ENCODE measurements around the gene KDM6A. TPM values are rescaled to one million over a fixed set of nuclear protein-coding genes. Genes with fewer than 3 reads are reported as not detected.

KDM6A gene
- polyA plus RNA-seq, 1 donor from 2014 or later = 25.1 TPM

- no peaks in the 10 kb centered on the region for H4K20me1 ChIP-seq (ENCODE audit: insufficient read depth)
- H3K79me2 ChIP-seq (replicated peaks; ENCODE audit: insufficient read depth, low read length) = peaks cover 17% of the 10 kb centered on the region
- no peaks in the 10 kb centered on the region for H3K9me2 ChIP-seq (ENCODE audit: insufficient read depth, low read length)
- TF ChIP-seq SMC3 (conservative IDR thresholded peaks at IDR 0.05; ENCODE audit: poor library complexity) = no peak
- TF ChIP-seq, protein P1, sequence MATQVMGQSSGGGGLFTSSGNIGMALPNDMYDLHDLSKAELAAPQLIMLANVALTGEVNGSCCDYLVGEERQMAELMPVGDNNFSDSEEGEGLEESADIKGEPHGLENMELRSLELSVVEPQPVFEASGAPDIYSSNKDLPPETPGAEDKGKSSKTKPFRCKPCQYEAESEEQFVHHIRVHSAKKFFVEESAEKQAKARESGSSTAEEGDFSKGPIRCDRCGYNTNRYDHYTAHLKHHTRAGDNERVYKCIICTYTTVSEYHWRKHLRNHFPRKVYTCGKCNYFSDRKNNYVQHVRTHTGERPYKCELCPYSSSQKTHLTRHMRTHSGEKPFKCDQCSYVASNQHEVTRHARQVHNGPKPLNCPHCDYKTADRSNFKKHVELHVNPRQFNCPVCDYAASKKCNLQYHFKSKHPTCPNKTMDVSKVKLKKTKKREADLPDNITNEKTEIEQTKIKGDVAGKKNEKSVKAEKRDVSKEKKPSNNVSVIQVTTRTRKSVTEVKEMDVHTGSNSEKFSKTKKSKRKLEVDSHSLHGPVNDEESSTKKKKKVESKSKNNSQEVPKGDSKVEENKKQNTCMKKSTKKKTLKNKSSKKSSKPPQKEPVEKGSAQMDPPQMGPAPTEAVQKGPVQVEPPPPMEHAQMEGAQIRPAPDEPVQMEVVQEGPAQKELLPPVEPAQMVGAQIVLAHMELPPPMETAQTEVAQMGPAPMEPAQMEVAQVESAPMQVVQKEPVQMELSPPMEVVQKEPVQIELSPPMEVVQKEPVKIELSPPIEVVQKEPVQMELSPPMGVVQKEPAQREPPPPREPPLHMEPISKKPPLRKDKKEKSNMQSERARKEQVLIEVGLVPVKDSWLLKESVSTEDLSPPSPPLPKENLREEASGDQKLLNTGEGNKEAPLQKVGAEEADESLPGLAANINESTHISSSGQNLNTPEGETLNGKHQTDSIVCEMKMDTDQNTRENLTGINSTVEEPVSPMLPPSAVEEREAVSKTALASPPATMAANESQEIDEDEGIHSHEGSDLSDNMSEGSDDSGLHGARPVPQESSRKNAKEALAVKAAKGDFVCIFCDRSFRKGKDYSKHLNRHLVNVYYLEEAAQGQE (IDR thresholded peaks at IDR 0.05; ENCODE audit: borderline replicate concordance) = no peak
- no peak for TF ChIP-seq EZH2 (IDR thresholded peaks at IDR 0.05; ENCODE audit: borderline replicate concordance, insufficient read depth, low read length, poor library complexity, severe bottlenecking)
- no peak for TF ChIP-seq MXI1 (conservative IDR thresholded peaks at IDR 0.05; ENCODE audit: poor library complexity, severe bottlenecking)
- no peak for TF ChIP-seq RAD21 (conservative IDR thresholded peaks at IDR 0.05)
- TF ChIP-seq EP300 (conservative IDR thresholded peaks at IDR 0.05; ENCODE audit: poor library complexity, severe bottlenecking) = no peak
- TF ChIP-seq TAF1 (IDR thresholded peaks at IDR 0.05; ENCODE audit: low read depth) = no peak
- no peak for TF ChIP-seq POLR2AphosphoS5 (IDR thresholded peaks at IDR 0.05)
- TF ChIP-seq, protein P2, sequence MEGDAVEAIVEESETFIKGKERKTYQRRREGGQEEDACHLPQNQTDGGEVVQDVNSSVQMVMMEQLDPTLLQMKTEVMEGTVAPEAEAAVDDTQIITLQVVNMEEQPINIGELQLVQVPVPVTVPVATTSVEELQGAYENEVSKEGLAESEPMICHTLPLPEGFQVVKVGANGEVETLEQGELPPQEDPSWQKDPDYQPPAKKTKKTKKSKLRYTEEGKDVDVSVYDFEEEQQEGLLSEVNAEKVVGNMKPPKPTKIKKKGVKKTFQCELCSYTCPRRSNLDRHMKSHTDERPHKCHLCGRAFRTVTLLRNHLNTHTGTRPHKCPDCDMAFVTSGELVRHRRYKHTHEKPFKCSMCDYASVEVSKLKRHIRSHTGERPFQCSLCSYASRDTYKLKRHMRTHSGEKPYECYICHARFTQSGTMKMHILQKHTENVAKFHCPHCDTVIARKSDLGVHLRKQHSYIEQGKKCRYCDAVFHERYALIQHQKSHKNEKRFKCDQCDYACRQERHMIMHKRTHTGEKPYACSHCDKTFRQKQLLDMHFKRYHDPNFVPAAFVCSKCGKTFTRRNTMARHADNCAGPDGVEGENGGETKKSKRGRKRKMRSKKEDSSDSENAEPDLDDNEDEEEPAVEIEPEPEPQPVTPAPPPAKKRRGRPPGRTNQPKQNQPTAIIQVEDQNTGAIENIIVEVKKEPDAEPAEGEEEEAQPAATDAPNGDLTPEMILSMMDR (IDR thresholded peaks at IDR 0.05; ENCODE audit: poor library complexity, severe bottlenecking) = no peak
- H3F3A ChIP-seq (ENCODE audit: insufficient read depth, low read length, poor library complexity, severe bottlenecking) = no peaks in the 10 kb centered on the region
- H3K9me3 ChIP-seq (ENCODE audit: low read length) = no peaks in the 10 kb centered on the region
- no peak overlapping the region for H3K27ac ChIP-seq (ENCODE audit: low read length)
- no peak overlapping the region for H3K9ac ChIP-seq (ENCODE audit: low read length)
- H2AFZ ChIP-seq (ENCODE audit: low read depth, low read length) = no peak overlapping the region
- H3K4me3 ChIP-seq (ENCODE audit: low read length) = no peak overlapping the region
- no peak overlapping the region for H3K4me2 ChIP-seq (ENCODE audit: low read length)
- H3K27me3 ChIP-seq (ENCODE audit: insufficient read depth, low read depth, low read length) = no peaks in the 10 kb centered on the region
- no peaks in the 10 kb centered on the region for H3K36me3 ChIP-seq (ENCODE audit: insufficient read depth, low read length)
These were observed 71.9 kb downstream of the KDM6A start for GRCh38 chrX:44944894-44945293.

GRCh38 chrX:44945736-44946135, 72.7 kb downstream of the KDM6A start:
- H4K20me1 ChIP-seq (ENCODE audit: insufficient read depth) = no peaks in the 10 kb centered on the region
- H3K9me3 ChIP-seq (ENCODE audit: low read length) = no peaks in the 10 kb centered on the region
- H3K27me3 ChIP-seq (ENCODE audit: insufficient read depth, low read depth, low read length) = no peaks in the 10 kb centered on the region
- TF ChIP-seq SMC3 (conservative IDR thresholded peaks at IDR 0.05; ENCODE audit: poor library complexity) (no peak), EZH2 (IDR thresholded peaks at IDR 0.05; ENCODE audit: borderline replicate concordance, insufficient read depth, low read length, poor library complexity, severe bottlenecking) (no peak), MXI1 (conservative IDR thresholded peaks at IDR 0.05; ENCODE audit: poor library complexity, severe bottlenecking) (no peak), TAF1 (IDR thresholded peaks at IDR 0.05; ENCODE audit: low read depth) (no peak), RAD21 (conservative IDR thresholded peaks at IDR 0.05) (no peak), POLR2AphosphoS5 (IDR thresholded peaks at IDR 0.05) (no peak), EP300 (conservative IDR thresholded peaks at IDR 0.05; ENCODE audit: poor library complexity, severe bottlenecking) (no peak)
- TF ChIP-seq, protein P2 (IDR thresholded peaks at IDR 0.05; ENCODE audit: poor library complexity, severe bottlenecking) = no peak
- TF ChIP-seq, protein P1 (IDR thresholded peaks at IDR 0.05; ENCODE audit: borderline replicate concordance) = no peak
- no peaks in the 10 kb centered on the region for H3K9me2 ChIP-seq (ENCODE audit: insufficient read depth, low read length)
- H3K27ac ChIP-seq (ENCODE audit: low read length) = no peak overlapping the region
- H3K9ac ChIP-seq (ENCODE audit: low read length) = no peak overlapping the region
- no peak overlapping the region for H3K4me3 ChIP-seq (ENCODE audit: low read length)
- H3K79me2 ChIP-seq (replicated peaks; ENCODE audit: insufficient read depth, low read length) = peaks cover 17% of the 10 kb centered on the region
- no peaks in the 10 kb centered on the region for H3F3A ChIP-seq (ENCODE audit: insufficient read depth, low read length, poor library complexity, severe bottlenecking)
- no peak overlapping the region for H3K4me2 ChIP-seq (ENCODE audit: low read length)
- H3K36me3 ChIP-seq (ENCODE audit: insufficient read depth, low read length) = no peaks in the 10 kb centered on the region
- H2AFZ ChIP-seq (ENCODE audit: low read depth, low read length) = no peak overlapping the region

All from neural cell (in vitro differentiated cells).